Measurements from ENCODE around the gene SEC62.

SEC62 gene

GRCh38 chr3:169969174-169970095 is 2.8 kb downstream of the SEC62 start:
- Mint-ChIP-seq H3K27ac (peak overlapping the region; percentile 97 to 99 (median 99)), H3K27me3 (ENCODE audit: low read depth) (no peaks in the 10 kb centered on the region), H3K4me3 (peak overlapping the region; percentile 90 to 99 (median 92)), H3K9me3 (peaks cover 2% of the 10 kb centered on the region), H3K4me1 (peaks cover 31% of the 10 kb centered on the region), H3K36me3 (ENCODE audit: low read depth) (peaks cover 18% of the 10 kb centered on the region)
- no peak for TF ChIP-seq CTCF (IDR thresholded peaks at IDR 0.05; ENCODE audit: unreplicated experiment in 3 of 3)

GRCh38 chr3:169970847-169971246 is 4.2 kb downstream of the SEC62 start:
- H3K4me3 Mint-ChIP-seq, result no peak overlapping the region
- H3K9me3 Mint-ChIP-seq, result no peaks in the 10 kb centered on the region
- no peak for TF ChIP-seq CTCF (IDR thresholded peaks at IDR 0.05; ENCODE audit: unreplicated experiment in 3 of 3)
- no peak overlapping the region for H3K27ac Mint-ChIP-seq
- H3K27me3 Mint-ChIP-seq (ENCODE audit: low read depth), result no peaks in the 10 kb centered on the region
- H3K36me3 Mint-ChIP-seq (ENCODE audit: low read depth), result peaks cover 23% of the 10 kb centered on the region
- peaks cover 29% of the 10 kb centered on the region for H3K4me1 Mint-ChIP-seq

- Mint-ChIP-seq H3K4me3 (no peak overlapping the region), H3K27me3 (ENCODE audit: low read depth) (no peaks in the 10 kb centered on the region), H3K27ac (no peak overlapping the region), H3K9me3 (no peaks in the 10 kb centered on the region), H3K4me1 (peaks cover 23% of the 10 kb centered on the region), H3K36me3 (ENCODE audit: low read depth) (peaks cover 30% of the 10 kb centered on the region)
- no peak for TF ChIP-seq CTCF (IDR thresholded peaks at IDR 0.05; ENCODE audit: unreplicated experiment in 3 of 3)
These were observed 4.9 kb downstream of the SEC62 start for GRCh38 chr3:169971522-169971921.

GRCh38 chr3:169980055-169980454 is 13.4 kb downstream of the SEC62 start:
- Mint-ChIP-seq H3K4me1 (no peaks in the 10 kb centered on the region), H3K27ac (no peak overlapping the region), H3K9me3 (no peaks in the 10 kb centered on the region), H3K36me3 (ENCODE audit: low read depth) (peaks cover 69% of the 10 kb centered on the region), H3K4me3 (no peak overlapping the region), H3K27me3 (ENCODE audit: low read depth) (no peaks in the 10 kb centered on the region)
- no peak for TF ChIP-seq CTCF (IDR thresholded peaks at IDR 0.05; ENCODE audit: unreplicated experiment in 3 of 3)

- Mint-ChIP-seq H3K27ac (no peak overlapping the region), H3K4me1 (no peaks in the 10 kb centered on the region), H3K36me3 (ENCODE audit: low read depth) (peaks cover 86% of the 10 kb centered on the region), H3K4me3 (no peak overlapping the region), H3K27me3 (ENCODE audit: low read depth) (no peaks in the 10 kb centered on the region), H3K9me3 (no peaks in the 10 kb centered on the region)
- TF ChIP-seq CTCF (IDR thresholded peaks at IDR 0.05; ENCODE audit: unreplicated experiment in 3 of 3), result no peak
These were observed 17.7 kb downstream of the SEC62 start for GRCh38 chr3:169984292-169984691.

GRCh38 chr3:169990431-169990830 is 23.8 kb downstream of the SEC62 start:
- Mint-ChIP-seq H3K36me3 (ENCODE audit: low read depth) (peaks cover 55% of the 10 kb centered on the region), H3K4me3 (no peak overlapping the region), H3K4me1 (peaks cover 9% of the 10 kb centered on the region), H3K27me3 (ENCODE audit: low read depth) (no peaks in the 10 kb centered on the region), H3K27ac (no peak overlapping the region), H3K9me3 (no peaks in the 10 kb centered on the region)
- TF ChIP-seq CTCF (IDR thresholded peaks at IDR 0.05; ENCODE audit: unreplicated experiment in 3 of 3), result no peak
